ENCODE measurements around the gene KMT5B. TPM values are rescaled to one million over a fixed set of nuclear protein-coding genes. Genes with fewer than 3 reads are reported as not detected.

The KMT5B gene
- total and polyA plus RNA-seq, 2 of the 13 experiments (the other 11 are each of a cell fraction or from before 2014, with no cell fraction given): 17.6 to 23.7 TPM

GRCh38 chr11:68199295-68199987 lies 13.7 kb downstream of the KMT5B start:
- no peak for FAIRE-seq
- 95% methylated on average over 8 of the region's 8 CpGs for WGBS (ENCODE audit: low lambda C conversion rate)
- no peak overlapping the region for H3K27ac ChIP-seq (ENCODE audit: extremely low read length, insufficient read depth, low read length)
- H3K9ac ChIP-seq (ENCODE audit: insufficient read depth, low read depth, low read length): no peak overlapping the region
- no peak for DNase-seq (ENCODE audit: low spot score)
- peaks cover 30% of the 10 kb centered on the region for H4K20me1 ChIP-seq (ENCODE audit: insufficient read depth, low read length)
- CTCF ChIA-PET (ENCODE audit: low intra/inter-chr PET ratio, low total read pairs): no interaction called here
- peaks cover 35% of the 10 kb centered on the region for H3K4me1 ChIP-seq (ENCODE audit: insufficient read depth, low read length)
- no peaks in the 10 kb centered on the region for H3K9me3 ChIP-seq (ENCODE audit: low read length)
- no peaks in the 10 kb centered on the region for H3K27me3 ChIP-seq (ENCODE audit: control insufficient read depth in 1 of 2, insufficient read depth in 2 of 2, low read length in 2 of 2)
- H3K36me3 ChIP-seq (replicated peaks in 1 of 2; ENCODE audit: control insufficient read depth in 1 of 2, insufficient read depth in 2 of 2, low read length in 2 of 2): peaks cover 1 to 5% of the 10 kb centered on the region in 2 experiments; a peak in 1 of 5 replicates
- intact Hi-C loops (cut with micrococcal nuclease; ENCODE audit: unreplicated experiment) (no loop called here), in situ Hi-C loops (cut with HindIII; ENCODE audit: extremely low pct_ligation_motif_present, low pct_unique_long_range_greater_than_20kb) (no loop called here)
- no TSS peak for BruUV-seq (replicated peaks)
- POLR2A ChIA-PET: no interaction called here
- no peak for ATAC-seq
- H3K79me2 ChIP-seq (ENCODE audit: insufficient read depth, low read length): peaks cover 95% of the 10 kb centered on the region
- H3K4me3 ChIP-seq (replicated peaks in 1 of 3; ENCODE audit: insufficient read depth in 1 of 3, low read depth in 2 of 3, low read length in 3 of 3): no peak overlapping the region
- H2AFZ ChIP-seq (ENCODE audit: low read length): no peak overlapping the region
- no peak overlapping the region for H3K4me2 ChIP-seq (ENCODE audit: low read depth, low read length)
- TF ChIP-seq BRF2 (CRISPR knock-in tag; IDR thresholded peaks at IDR 0.05): no peak
- no peak for TF ChIP-seq HNF4A (CRISPR knock-in tag; IDR thresholded peaks at IDR 0.05)
- no peak for TF ChIP-seq ZNF3 (CRISPR knock-in tag; IDR thresholded peaks at IDR 0.05)
- TF ChIP-seq PATZ1 (CRISPR knock-in tag; IDR thresholded peaks at IDR 0.05): no peak
- TF ChIP-seq ZNF883 (CRISPR knock-in tag; IDR thresholded peaks at IDR 0.05; ENCODE audit: not compliant biosample characterization): no peak
- TF ChIP-seq ZNF616 (CRISPR knock-in tag; IDR thresholded peaks at IDR 0.05; ENCODE audit: low read depth): no peak
- TF ChIP-seq ZNF331 (CRISPR knock-in tag; IDR thresholded peaks at IDR 0.05): no peak
- TF ChIP-seq STAT6 (CRISPR knock-in tag; IDR thresholded peaks at IDR 0.05; ENCODE audit: borderline replicate concordance): no peak
- no peak for TF ChIP-seq EEA1 (CRISPR knock-in tag; IDR thresholded peaks at IDR 0.05; ENCODE audit: borderline replicate concordance)
- no peak for TF ChIP-seq ZNF569 (CRISPR knock-in tag; IDR thresholded peaks at IDR 0.05; ENCODE audit: borderline replicate concordance)

Measured in HepG2 (cell line).